GM12878 (cell line): ENCODE results near the gene RPS6KA2. TPM values are rescaled to one million over a fixed set of nuclear protein-coding genes. Genes with fewer than 3 reads are reported as not detected.

Source experiments
- ATAC-seq: fragments of 200-7000 bp; cut with Tn5 transposase; 3 replicates; pipeline ENCODE4 v1.9.1; 2020; ENCODE audit warnings: mild to moderate bottlenecking, moderate library complexity
- BruUV-seq: library from RNA; stranded (reverse); fragments of 400-500 nt; replicated peaks from 2 replicates; lab custom pipeline; 2021; lab: Mats Ljungman, UMichigan
- CTCF ChIA-PET: fragments of 300-600 bp; sonication (Branson Sonifier 250); formaldehyde crosslinking; extraction: SDS; loops from one replicate; lab custom pipeline; 2021; ENCODE audit warnings: inconsistent platforms; lab: Yijun Ruan, JAX
- POLR2A ChIA-PET: fragments of 350-600 bp; formaldehyde crosslinking; extraction: SDS; loops from one replicate; lab custom pipeline; 2021; ENCODE audit warnings: inconsistent platforms; lab: Charles Lee
- RAD21 ChIA-PET: fragments of 300-600 bp; sonication (Branson Sonifier 250); formaldehyde crosslinking; loops from one replicate; lab custom pipeline; 2023; ENCODE audit warnings: antibody characterized with exemption; ENCODE audit not compliant: unreplicated experiment; lab: Charles Lee
- SMC1A ChIA-PET: fragments of 300-600 bp; sonication (Branson Sonifier 250); formaldehyde crosslinking; loops from one replicate; lab custom pipeline; 2023; ENCODE audit not compliant: unreplicated experiment, uncharacterized antibody; lab: Charles Lee
- DNase-seq: peaks from one replicate; pipeline ENCODE4 v3.0.0-alpha.2; 2011; ENCODE audit warnings: low read depth, low spot score
- FAIRE-seq: peaks from 3 replicates; lab custom pipeline; 2011; peaks lifted over from hg19 to GRCh38; lab: Jason Lieb, UNC
- H2AFZ ChIP-seq: 2 replicates; pipeline ENCODE4 v1.6.0; 2011; ENCODE audit warnings: low read depth, low read length, control low read depth; ENCODE audit not compliant: control insufficient read depth
- H3K27ac ChIP-seq: 2 replicates; pipeline ENCODE4 v1.5.1; 2011; ENCODE audit warnings: control low read depth; ENCODE audit not compliant: control insufficient read depth, insufficient read depth
- H3K27me3 ChIP-seq, 2 experiments: replicated peaks in 1 of 2; 2 replicates each; pipeline versions ENCODE4 v1.6.0 to v1.6.1; 2011; ENCODE audit warnings: low read length in 1 of 2; ENCODE audit not compliant: control insufficient read depth in 2 of 2, insufficient read depth in 2 of 2
- H3K36me3 ChIP-seq, 2 experiments: 2 replicates each; pipeline ENCODE4 v1.5.1; 2011; ENCODE audit warnings: low read length in 1 of 2; ENCODE audit not compliant: control insufficient read depth in 2 of 2, insufficient read depth in 2 of 2
- H3K4me1 ChIP-seq: 2 replicates; pipeline ENCODE4 v1.6.1; 2011; ENCODE audit warnings: mild to moderate bottlenecking, low read length, moderate library complexity, mixed read lengths; ENCODE audit not compliant: control insufficient read depth, insufficient read depth
- H3K4me2 ChIP-seq: 2 replicates; pipeline ENCODE4 v1.6.0; 2011; ENCODE audit warnings: control low read depth; ENCODE audit not compliant: control insufficient read depth, insufficient read depth
- H3K4me3 ChIP-seq: fragments of 200-600 bp; sonication (generic); 2 replicates; pipeline ENCODE4 v1.5.1; 2016
- H3K79me2 ChIP-seq: 2 replicates; pipeline ENCODE4 v1.6.0; 2011; ENCODE audit warnings: low read length; ENCODE audit not compliant: control insufficient read depth, insufficient read depth
- H3K9ac ChIP-seq: 2 replicates; pipeline ENCODE4 v1.8.0; 2011; ENCODE audit warnings: low read length, control low read depth, mixed read lengths; ENCODE audit not compliant: control insufficient read depth, insufficient read depth
- H3K9me3 ChIP-seq: replicated peaks from 3 replicates; pipeline ENCODE4 v1.5.1; 2011; ENCODE audit warnings: mild to moderate bottlenecking, low read length; ENCODE audit not compliant: control insufficient read depth, insufficient read depth
- H4K20me1 ChIP-seq: 2 replicates; pipeline ENCODE4 v1.6.0; 2011; ENCODE audit not compliant: control insufficient read depth, insufficient read depth
- LARP7 ChIP-seq: fragments of 450-650 bp; IDR thresholded peaks from 2 replicates; pipeline ENCODE4 v1.6.1; 2017; ENCODE audit warnings: mild to moderate bottlenecking
- RAD21 ChIP-seq: IDR thresholded peaks from 2 replicates; pipeline ENCODE4 v1.6.1; 2011; ENCODE audit warnings: mild to moderate bottlenecking, low read depth, low read length, moderate library complexity; ENCODE audit not compliant: insufficient read depth
- SMARCA5 ChIP-seq: fragments of 450-650 bp; IDR thresholded peaks from 2 replicates; pipeline ENCODE4 v1.6.1; 2017; ENCODE audit warnings: mild to moderate bottlenecking
- SMC3 ChIP-seq: IDR thresholded peaks from 2 replicates; pipeline ENCODE4 v1.6.1; 2011; ENCODE audit warnings: low read length, improper control_type of control experiment, borderline replicate concordance
- ZNF217 ChIP-seq: fragments of 450-650 bp; IDR thresholded peaks from 2 replicates; pipeline ENCODE4 v1.6.1; 2017; ENCODE audit warnings: antibody characterized with exemption, mild to moderate bottlenecking
- WGBS: methylation state at CpG from one replicate; pipeline ENCODE4 v1.1.6; 2016; ENCODE audit warnings: low lambda C conversion rate; ENCODE audit not compliant: insufficient replicate concordance, insufficient coverage; ENCODE audit errors: missing lambda C conversion rate; 5-methylcytosine and 5-hydroxymethylcytosine counted together
- in situ Hi-C: fragments of 300-500 bp; cut with MboI; formaldehyde crosslinking; loops from 9 replicates; pipeline ENCODE4 v1.14.3; 2018; ENCODE audit warnings: mixed read lengths
- intact Hi-C: fragments of 100-400 bp; cut with micrococcal nuclease; formaldehyde crosslinking; loops from one replicate; pipeline ENCODE4 v1.14.2; 2022; ENCODE audit not compliant: unreplicated experiment
- polyA plus RNA-seq, 11 experiments: library from polyadenylated mRNA; depleted of rRNA in 4 of 11; unstranded in 6 of 11; stranded (reverse) in 5 of 11; fragments of >200 nt; fragmentation: Nextera tagmentation in 4 of 11; fragmentation: Illumina TruSeq in 1 of 11; extraction: Ambion mirVana in 4 of 11; extraction: Trizol in 1 of 11; gene quantifications; 1 replicate in 1 of 11; 2 replicates in 10 of 11; pipeline versions ENCODE4 v1.2.1 to v1.2.3, GENCODE V29; 2011 to 2016; ENCODE audit warnings: inconsistent platforms in 2 of 11, missing spikeins in 2 of 11, low read depth in 1 of 11
- total RNA-seq, 4 experiments: library from RNA; depleted of rRNA in 3 of 4; stranded (reverse); fragments of >200 nt in 3 of 4; fragmentation: Illumina TruSeq in 1 of 4; extraction: Trizol in 1 of 4; gene quantifications; 2 replicates each; pipeline versions ENCODE4 v1.2.1 to v1.2.3, GENCODE V29; 2013 to 2021
- TF ChIP-seq, protein P1 (sequence below): fragments of 450-650 bp; IDR thresholded peaks from 2 replicates; pipeline ENCODE4 v1.6.1; 2014; ENCODE audit warnings: mild to moderate bottlenecking

Gene RPS6KA2
- total and polyA plus RNA-seq, 10 of the 15 experiments (the other 5 are each of a cell fraction or from before 2014, with no cell fraction given), result 0.02 to 1.0 (median 0.22) TPM; not detected in 1

- CTCF ChIA-PET, result no interaction called here
- Histone ChIP-seq H3K27ac (no peak overlapping the region), H4K20me1 (no peaks in the 10 kb centered on the region), H2AFZ (no peak overlapping the region), H3K9me3 (peaks cover 14% of the 10 kb centered on the region; the same call in 2 of the 3 replicates), H3K36me3 (no peaks in the 10 kb centered on the region), H3K4me2 (no peak overlapping the region), H3K79me2 (no peaks in the 10 kb centered on the region), H3K27me3 (no peaks in the 10 kb centered on the region), H3K4me3 (no peak overlapping the region), H3K9ac (no peak overlapping the region), H3K4me1 (no peaks in the 10 kb centered on the region)
- RAD21 ChIA-PET, result no interaction called here
- FAIRE-seq (no peak), DNase-seq (no peak), ATAC-seq (no peak)
- 16% methylated on average over 9 of the region's 9 CpGs for WGBS
- POLR2A ChIA-PET, result no interaction called here
- in situ Hi-C loops, result no loop called here
- SMC1A ChIA-PET, result no interaction called here
- BruUV-seq, result no TSS peak
- intact Hi-C loops, result no loop called here
- TF ChIP-seq SMC3 (no peak), RAD21 (no peak)
Measured at GRCh38 chr6:166461821-166462460, 165.1 kb downstream of the RPS6KA2 start.

DNA sequence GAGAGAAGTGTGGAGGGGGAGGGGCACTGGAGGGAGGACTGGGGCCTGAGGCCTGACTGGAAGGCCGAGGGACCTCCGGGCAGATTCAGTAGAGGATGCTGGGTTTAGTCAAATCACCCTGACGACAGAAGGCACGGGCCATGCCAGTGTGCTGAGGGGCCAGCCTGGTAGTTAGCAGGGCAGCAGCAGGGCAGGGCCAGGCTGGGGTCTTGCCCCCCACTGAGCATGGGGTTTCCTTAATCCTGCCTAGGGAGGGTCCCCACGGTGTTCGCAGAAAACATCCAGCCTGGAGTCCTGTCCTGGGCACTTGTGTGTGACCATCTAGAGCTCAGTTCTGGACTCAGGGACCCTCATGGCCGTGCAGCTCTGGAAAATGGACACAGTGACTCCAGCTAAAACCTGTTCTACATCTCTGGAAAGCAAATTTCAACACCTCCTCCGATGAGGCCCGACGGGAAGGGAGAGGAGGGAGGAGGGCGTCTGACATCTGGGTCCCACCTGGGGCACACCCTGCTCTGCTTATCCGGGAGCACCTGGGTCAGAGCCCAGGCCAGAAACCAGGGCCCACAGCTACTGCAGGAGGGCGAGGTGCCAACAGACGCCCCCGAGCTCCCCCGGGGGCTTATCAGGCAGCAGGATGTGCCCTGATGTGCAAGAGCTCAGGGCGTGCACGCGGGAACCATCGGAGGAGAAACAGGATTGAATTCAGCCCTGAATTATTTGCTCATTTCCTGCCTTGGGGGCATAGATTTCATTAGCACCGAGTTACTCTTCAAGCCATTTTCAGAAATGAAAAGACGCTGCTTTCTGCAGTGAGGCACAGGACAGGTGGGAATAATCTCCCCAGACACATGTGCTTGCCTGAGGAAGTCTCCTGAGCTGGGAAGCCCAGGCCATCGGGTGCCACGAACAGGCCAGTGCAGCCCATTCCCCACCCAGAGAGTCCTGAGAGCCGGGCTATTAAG, 166.3 kb downstream of the RPS6KA2 start:
- DNase-seq, result no peak
- Histone ChIP-seq H3K27me3 (no peaks in the 10 kb centered on the region), H3K4me2 (no peak overlapping the region), H3K79me2 (no peaks in the 10 kb centered on the region), H3K9me3 (peaks cover 14% of the 10 kb centered on the region; the same call in 2 of the 3 replicates), H3K4me1 (no peaks in the 10 kb centered on the region), H3K36me3 (no peaks in the 10 kb centered on the region), H3K9ac (no peak overlapping the region), H2AFZ (no peak overlapping the region), H4K20me1 (no peaks in the 10 kb centered on the region), H3K4me3 (no peak overlapping the region), H3K27ac (no peak overlapping the region)
- TF ChIP-seq SMARCA5 (no peak), LARP7 (no peak), ZNF217 (no peak)
- TF ChIP-seq, protein P1, sequence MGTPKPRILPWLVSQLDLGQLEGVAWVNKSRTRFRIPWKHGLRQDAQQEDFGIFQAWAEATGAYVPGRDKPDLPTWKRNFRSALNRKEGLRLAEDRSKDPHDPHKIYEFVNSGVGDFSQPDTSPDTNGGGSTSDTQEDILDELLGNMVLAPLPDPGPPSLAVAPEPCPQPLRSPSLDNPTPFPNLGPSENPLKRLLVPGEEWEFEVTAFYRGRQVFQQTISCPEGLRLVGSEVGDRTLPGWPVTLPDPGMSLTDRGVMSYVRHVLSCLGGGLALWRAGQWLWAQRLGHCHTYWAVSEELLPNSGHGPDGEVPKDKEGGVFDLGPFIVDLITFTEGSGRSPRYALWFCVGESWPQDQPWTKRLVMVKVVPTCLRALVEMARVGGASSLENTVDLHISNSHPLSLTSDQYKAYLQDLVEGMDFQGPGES, result no peak
- ChIA-PET SMC1A (no interaction called here), CTCF (no interaction called here), RAD21 (interaction anchor here (0.5 kb wide), 1 partner anchor 8 kb away, joined by 5 read pairs; no protein-coding TSS in a partner anchor), POLR2A (no interaction called here)
- no TSS peak for BruUV-seq
- intact Hi-C loops, result no loop called here
- in situ Hi-C loops, result no loop called here
- FAIRE-seq, result no peak
- no peak for ATAC-seq
- 29% methylated on average over 25 of the region's 25 CpGs for WGBS
